ENCODE data around the gene ABHD12.

DNA sequence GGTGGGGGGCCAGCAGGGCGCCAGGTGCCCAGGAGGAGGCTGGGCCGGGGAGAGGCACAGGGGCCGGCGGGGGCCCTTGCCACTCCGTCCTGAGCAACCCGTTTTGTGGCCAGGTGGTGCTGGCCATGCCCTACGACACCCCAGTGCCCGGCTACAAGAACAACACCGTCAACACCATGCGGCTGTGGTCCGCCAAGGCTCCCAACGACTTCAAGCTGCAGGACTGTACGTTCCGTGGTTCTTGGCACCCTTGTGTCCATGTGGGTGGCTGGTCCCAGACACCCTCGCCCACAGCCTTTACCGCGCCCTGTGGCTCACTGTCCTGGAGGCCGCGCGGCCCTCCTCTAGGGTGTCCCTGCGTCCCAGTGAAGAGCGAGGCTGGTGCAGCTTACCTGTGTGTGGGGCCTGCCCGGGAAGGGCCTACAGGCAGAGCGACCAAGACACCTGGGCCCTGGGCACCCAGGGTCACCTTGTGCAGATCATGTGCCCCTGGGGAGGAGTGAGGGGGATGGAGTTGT lies 114.0 kb downstream of the ABHD12 start:
- TF ChIP-seq, protein P1, sequence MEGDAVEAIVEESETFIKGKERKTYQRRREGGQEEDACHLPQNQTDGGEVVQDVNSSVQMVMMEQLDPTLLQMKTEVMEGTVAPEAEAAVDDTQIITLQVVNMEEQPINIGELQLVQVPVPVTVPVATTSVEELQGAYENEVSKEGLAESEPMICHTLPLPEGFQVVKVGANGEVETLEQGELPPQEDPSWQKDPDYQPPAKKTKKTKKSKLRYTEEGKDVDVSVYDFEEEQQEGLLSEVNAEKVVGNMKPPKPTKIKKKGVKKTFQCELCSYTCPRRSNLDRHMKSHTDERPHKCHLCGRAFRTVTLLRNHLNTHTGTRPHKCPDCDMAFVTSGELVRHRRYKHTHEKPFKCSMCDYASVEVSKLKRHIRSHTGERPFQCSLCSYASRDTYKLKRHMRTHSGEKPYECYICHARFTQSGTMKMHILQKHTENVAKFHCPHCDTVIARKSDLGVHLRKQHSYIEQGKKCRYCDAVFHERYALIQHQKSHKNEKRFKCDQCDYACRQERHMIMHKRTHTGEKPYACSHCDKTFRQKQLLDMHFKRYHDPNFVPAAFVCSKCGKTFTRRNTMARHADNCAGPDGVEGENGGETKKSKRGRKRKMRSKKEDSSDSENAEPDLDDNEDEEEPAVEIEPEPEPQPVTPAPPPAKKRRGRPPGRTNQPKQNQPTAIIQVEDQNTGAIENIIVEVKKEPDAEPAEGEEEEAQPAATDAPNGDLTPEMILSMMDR (conservative IDR thresholded peaks at IDR 0.05 in 1 of 2, IDR thresholded peaks at IDR 0.05 in 1 of 2; ENCODE audit: low read depth in 1 of 2, low read length in 2 of 2) = no peak
- no peak for TF ChIP-seq EZH2 (IDR thresholded peaks at IDR 0.05; ENCODE audit: low read length, missing control alignments)
